ENCODE data around the gene ODAD4. TPM values are rescaled to one million over a fixed set of nuclear protein-coding genes. Genes with fewer than 3 reads are reported as not detected.

The ODAD4 gene
- total RNA-seq, 1 donor from 2014 or later, result 0.63 TPM

- no peak for DNase-seq
- Mint-ChIP-seq H3K4me1 (peaks cover 10% of the 10 kb centered on the region), H3K4me3 (no peak overlapping the region), H3K36me3 (ENCODE audit: low read depth) (peaks cover 68% of the 10 kb centered on the region), H3K27me3 (no peaks in the 10 kb centered on the region), H3K27ac (no peak overlapping the region), H3K9me3 (no peaks in the 10 kb centered on the region)
- intact Hi-C loops (cut with micrococcal nuclease), result no loop called here
These were observed 45.0 kb downstream of the ODAD4 start for GRCh38 chr17:41975099-41976083.

GRCh38 chr17:41976142-41976768, 45.8 kb downstream of the ODAD4 start:
- Mint-ChIP-seq H3K27ac (peak overlapping the region; percentile 19), H3K27me3 (no peaks in the 10 kb centered on the region), H3K36me3 (ENCODE audit: low read depth) (peaks cover 68% of the 10 kb centered on the region), H3K9me3 (no peaks in the 10 kb centered on the region), H3K4me3 (no peak overlapping the region), H3K4me1 (peaks cover 6% of the 10 kb centered on the region)
- intact Hi-C loops (cut with micrococcal nuclease), result no loop called here
- DNase-seq, result no peak

GRCh38 chr17:41977991-41978390, 47.6 kb downstream of the ODAD4 start:
- Mint-ChIP-seq H3K36me3 (ENCODE audit: low read depth) (peaks cover 72% of the 10 kb centered on the region), H3K4me1 (peaks cover 3% of the 10 kb centered on the region), H3K4me3 (no peak overlapping the region), H3K27ac (peak overlapping the region; percentile 51), H3K9me3 (no peaks in the 10 kb centered on the region), H3K27me3 (no peaks in the 10 kb centered on the region)
- DNase-seq, result no peak
- intact Hi-C loops (cut with micrococcal nuclease), result no loop called here

- Mint-ChIP-seq H3K36me3 (ENCODE audit: low read depth) (peaks cover 74% of the 10 kb centered on the region), H3K4me3 (no peak overlapping the region), H3K27me3 (no peaks in the 10 kb centered on the region), H3K27ac (no peak overlapping the region), H3K4me1 (peaks cover 3% of the 10 kb centered on the region), H3K9me3 (no peaks in the 10 kb centered on the region)
- intact Hi-C loops (cut with micrococcal nuclease), result no loop called here
- DNase-seq, result no peak
These were observed 51.8 kb downstream of the ODAD4 start for GRCh38 chr17:41982026-41982760.

GRCh38 chr17:41984454-41984853, 54.0 kb downstream of the ODAD4 start:
- Mint-ChIP-seq H3K9me3 (no peaks in the 10 kb centered on the region), H3K27me3 (no peaks in the 10 kb centered on the region), H3K27ac (no peak overlapping the region), H3K4me1 (no peaks in the 10 kb centered on the region), H3K4me3 (no peak overlapping the region), H3K36me3 (ENCODE audit: low read depth) (peaks cover 82% of the 10 kb centered on the region)
- intact Hi-C loops (cut with micrococcal nuclease), result no loop called here
- DNase-seq, result no peak

GRCh38 chr17:41985919-41986318, 55.5 kb downstream of the ODAD4 start:
- H3K9me3 Mint-ChIP-seq, result no peaks in the 10 kb centered on the region
- no peak overlapping the region for H3K4me3 Mint-ChIP-seq
- H3K27ac Mint-ChIP-seq, result no peak overlapping the region
- intact Hi-C loops (cut with micrococcal nuclease), result no loop called here
- H3K27me3 Mint-ChIP-seq, result no peaks in the 10 kb centered on the region
- DNase-seq, result no peak
- H3K36me3 Mint-ChIP-seq (ENCODE audit: low read depth), result peaks cover 82% of the 10 kb centered on the region
- no peaks in the 10 kb centered on the region for H3K4me1 Mint-ChIP-seq

- no peaks in the 10 kb centered on the region for H3K9me3 Mint-ChIP-seq
- no peak overlapping the region for H3K27ac Mint-ChIP-seq
- no peak overlapping the region for H3K4me3 Mint-ChIP-seq
- intact Hi-C loops (cut with micrococcal nuclease), result no loop called here
- no peak for DNase-seq
- peaks cover 83% of the 10 kb centered on the region for H3K36me3 Mint-ChIP-seq (ENCODE audit: low read depth)
- no peaks in the 10 kb centered on the region for H3K27me3 Mint-ChIP-seq
- no peaks in the 10 kb centered on the region for H3K4me1 Mint-ChIP-seq
These were observed 56.2 kb downstream of the ODAD4 start for GRCh38 chr17:41986634-41987033.

- Mint-ChIP-seq H3K27ac (peak overlapping the region; percentile 21), H3K4me1 (no peaks in the 10 kb centered on the region), H3K27me3 (no peaks in the 10 kb centered on the region), H3K36me3 (ENCODE audit: low read depth) (peaks cover 79% of the 10 kb centered on the region), H3K9me3 (no peaks in the 10 kb centered on the region), H3K4me3 (no peak overlapping the region)
- intact Hi-C loops (cut with micrococcal nuclease), result no loop called here
- no peak for DNase-seq
These were observed 57.2 kb downstream of the ODAD4 start for GRCh38 chr17:41987642-41988041.

GRCh38 chr17:41988418-41988817, 58.0 kb downstream of the ODAD4 start:
- Mint-ChIP-seq H3K27me3 (no peaks in the 10 kb centered on the region), H3K9me3 (no peaks in the 10 kb centered on the region), H3K4me1 (no peaks in the 10 kb centered on the region), H3K36me3 (ENCODE audit: low read depth) (peaks cover 79% of the 10 kb centered on the region), H3K27ac (no peak overlapping the region), H3K4me3 (no peak overlapping the region)
- intact Hi-C loops (cut with micrococcal nuclease), result no loop called here
- no peak for DNase-seq

- H3K27me3 Mint-ChIP-seq, result no peaks in the 10 kb centered on the region
- peaks cover 74% of the 10 kb centered on the region for H3K36me3 Mint-ChIP-seq (ENCODE audit: low read depth)
- H3K4me3 Mint-ChIP-seq, result no peak overlapping the region
- H3K4me1 Mint-ChIP-seq, result no peaks in the 10 kb centered on the region
- DNase-seq, result no peak
- no peak overlapping the region for H3K27ac Mint-ChIP-seq
- no peaks in the 10 kb centered on the region for H3K9me3 Mint-ChIP-seq
- intact Hi-C loops (cut with micrococcal nuclease), result no loop called here
These were observed 59.4 kb downstream of the ODAD4 start for GRCh38 chr17:41989702-41990419.

GRCh38 chr17:41992576-41992975, 62.2 kb downstream of the ODAD4 start:
- no peak overlapping the region for H3K4me3 Mint-ChIP-seq
- intact Hi-C loops (cut with micrococcal nuclease), result no loop called here
- no peak overlapping the region for H3K27ac Mint-ChIP-seq
- H3K4me1 Mint-ChIP-seq, result peaks cover 11% of the 10 kb centered on the region
- no peak for DNase-seq
- H3K27me3 Mint-ChIP-seq, result no peaks in the 10 kb centered on the region
- peaks cover 73% of the 10 kb centered on the region for H3K36me3 Mint-ChIP-seq (ENCODE audit: low read depth)
- H3K9me3 Mint-ChIP-seq, result no peaks in the 10 kb centered on the region

GRCh38 chr17:41996855-41997164, 66.4 kb downstream of the ODAD4 start:
- DNase-seq, result no peak
- Mint-ChIP-seq H3K4me1 (peaks cover 15% of the 10 kb centered on the region), H3K4me3 (no peak overlapping the region), H3K27ac (no peak overlapping the region), H3K27me3 (no peaks in the 10 kb centered on the region), H3K9me3 (no peaks in the 10 kb centered on the region), H3K36me3 (ENCODE audit: low read depth) (peaks cover 55% of the 10 kb centered on the region)
- intact Hi-C loops (cut with micrococcal nuclease), result no loop called here

GRCh38 chr17:41998497-41998896, 68.1 kb downstream of the ODAD4 start:
- peaks cover 23% of the 10 kb centered on the region for H3K4me1 Mint-ChIP-seq
- H3K27ac Mint-ChIP-seq, result no peak overlapping the region
- H3K9me3 Mint-ChIP-seq, result no peaks in the 10 kb centered on the region
- intact Hi-C loops (cut with micrococcal nuclease), result no loop called here
- no peak overlapping the region for H3K4me3 Mint-ChIP-seq
- no peak for DNase-seq
- H3K27me3 Mint-ChIP-seq, result no peaks in the 10 kb centered on the region
- H3K36me3 Mint-ChIP-seq (ENCODE audit: low read depth), result peaks cover 58% of the 10 kb centered on the region

All from activated CD4-positive, alpha-beta T cell treated with anti-CD3 and anti-CD28 coated beads, Interleukin-2, amount 10 ng/mL, durations not matched to agents 24 days and 14 days (primary cell).